SK-N-SH (cell line): Measurements from ENCODE around the gene CPOX. TPM values are rescaled to one million over a fixed set of nuclear protein-coding genes. Genes with fewer than 3 reads are reported as not detected.

Source experiments
- CTCF ChIA-PET: fragments of 300-600, 350-600 bp; formaldehyde crosslinking; extraction: SDS; loops from one replicate; lab custom pipeline; 2021; lab: Yijun Ruan, JAX
- POLR2A ChIA-PET: fragments of 350-600 bp; sonication (Branson Sonifier 250); formaldehyde crosslinking; extraction: SDS; loops from one replicate; lab custom pipeline; 2020; ENCODE audit warnings: antibody characterized with exemption, inconsistent platforms; lab: Yijun Ruan, JAX
- DNase-seq: peaks from one replicate; pipeline ENCODE4 v3.0.0; 2012
- H2AFZ ChIP-seq: fragments of 200-600 bp; sonication (generic); 2 replicates; pipeline ENCODE4 v1.8.1; 2016; ENCODE audit warnings: antibody characterized with exemption, mild to moderate bottlenecking, low read depth
- H3F3A ChIP-seq: fragments of 200-600 bp; sonication (generic); replicated peaks from 2 replicates; pipeline ENCODE3; 2016; ENCODE audit warnings: antibody characterized with exemption, mild to moderate bottlenecking; ENCODE audit not compliant: insufficient read depth
- H3K27ac ChIP-seq, 2 experiments: fragments of 200-500 bp in 1 of 2; fragments of 200-600 bp in 1 of 2; sonication (Bioruptor generic) in 1 of 2; sonication (generic), shearing (Covaris generic) in 1 of 2; 2 replicates each; pipeline versions ENCODE4 v1.5.1 to v1.6.1; 2014 to 2016; ENCODE audit warnings: low read depth in 2 of 2, inconsistent platforms in 1 of 2, low read length in 1 of 2, mild to moderate bottlenecking in 1 of 2, mixed read lengths in 1 of 2
- H3K27me3 ChIP-seq: fragments of 200-600 bp; sonication (generic), shearing (Covaris generic); 2 replicates; pipeline ENCODE4 v1.6.1; 2016; ENCODE audit warnings: mixed run types; ENCODE audit not compliant: insufficient read depth
- H3K36me3 ChIP-seq, 2 experiments: fragments of 200-500 bp in 1 of 2; fragments of 200-600 bp in 1 of 2; sonication (Bioruptor generic) in 1 of 2; sonication (generic) in 1 of 2; replicated peaks in 1 of 2; 2 replicates each; pipeline versions ENCODE3 to v1.5.1; 2014 to 2016; ENCODE audit warnings: low read length in 1 of 2, mild to moderate bottlenecking in 1 of 2; ENCODE audit not compliant: insufficient read depth in 2 of 2, control insufficient read depth in 1 of 2
- H3K4me1 ChIP-seq, 2 experiments: fragments of 200-500 bp in 1 of 2; fragments of 200-600 bp in 1 of 2; sonication (Bioruptor generic) in 1 of 2; sonication (generic), shearing (Covaris generic) in 1 of 2; 2 replicates each; pipeline versions ENCODE4 v1.5.1 to v1.6.1; 2014 to 2016; ENCODE audit warnings: low read depth in 1 of 2, low read length in 1 of 2, mixed run types in 1 of 2; ENCODE audit not compliant: insufficient read depth in 2 of 2, control insufficient read depth in 1 of 2
- H3K4me2 ChIP-seq: fragments of 200-600 bp; sonication (generic), shearing (Covaris generic); 2 replicates; pipeline ENCODE4 v1.6.1; 2017; ENCODE audit warnings: mixed run types
- H3K4me3 ChIP-seq, 2 experiments: fragments of 200-500 bp in 1 of 2; fragments of 200-600 bp in 1 of 2; sonication (Bioruptor generic) in 1 of 2; sonication (generic), shearing (Covaris generic) in 1 of 2; 2 replicates each; pipeline versions ENCODE4 v1.5.1 to v1.8.1; 2014 to 2016; ENCODE audit warnings: low read depth in 2 of 2, inconsistent platforms in 1 of 2, low read length in 1 of 2, mild to moderate bottlenecking in 1 of 2, mixed read lengths in 1 of 2, moderate library complexity in 1 of 2
- H3K79me2 ChIP-seq: fragments of 200-600 bp; sonication (generic); 2 replicates; pipeline ENCODE4 v1.8.1; 2017; ENCODE audit warnings: mild to moderate bottlenecking; ENCODE audit not compliant: insufficient read depth
- H3K9ac ChIP-seq: fragments of 200-600 bp; sonication (generic); 2 replicates; pipeline ENCODE4 v1.6.1; 2017; ENCODE audit warnings: mixed run types
- H3K9me2 ChIP-seq: fragments of 200-600 bp; sonication (generic); 2 replicates; pipeline ENCODE4 v1.6.1; 2017; ENCODE audit warnings: mixed run types
- H3K9me3 ChIP-seq: fragments of 200-600 bp; sonication (generic); 2 replicates; pipeline ENCODE4 v1.6.1; 2017; ENCODE audit warnings: mixed run types, mild to moderate bottlenecking, moderate library complexity
- H4K20me1 ChIP-seq: fragments of 200-600 bp; sonication (generic); 2 replicates; pipeline ENCODE4 v1.6.1; 2017; ENCODE audit warnings: mild to moderate bottlenecking, mixed run types; ENCODE audit not compliant: insufficient read depth
- ELF1 ChIP-seq: IDR thresholded peaks from 2 replicates; pipeline ENCODE4 v1.4.0; 2012
- EP300 ChIP-seq, 2 experiments: IDR thresholded peaks; 2 replicates each; pipeline versions ENCODE4 v1.4.0 to v1.6.1; 2012; ENCODE audit warnings: borderline replicate concordance in 1 of 2, low read depth in 1 of 2, low read length in 1 of 2
- EZH2phosphoT487 ChIP-seq: fragments of 200-600 bp; sonication (generic); IDR thresholded peaks from 2 replicates; pipeline ENCODE4 v1.6.1; 2017; ENCODE audit warnings: low read depth, mixed run types, mild to moderate bottlenecking, antibody characterized with exemption, moderate library complexity, borderline replicate concordance
- FOSL2 ChIP-seq: IDR thresholded peaks from 2 replicates; pipeline ENCODE4 v1.4.0; 2012; ENCODE audit warnings: low read depth, mild to moderate bottlenecking, moderate library complexity, borderline replicate concordance
- FOXM1 ChIP-seq: IDR thresholded peaks from 2 replicates; pipeline ENCODE4 v1.4.0; 2012; ENCODE audit warnings: low read depth, mild to moderate bottlenecking
- GABPA ChIP-seq: IDR thresholded peaks from 2 replicates; pipeline ENCODE4 v1.4.0; 2012; ENCODE audit warnings: low read depth, mild to moderate bottlenecking
- IRF3 ChIP-seq: fragments of 150-350 bp; IDR thresholded peaks from 2 replicates; pipeline ENCODE4 v1.6.1; 2016; ENCODE audit warnings: mild to moderate bottlenecking, low read depth, low read length
- PBX3 ChIP-seq: IDR thresholded peaks from 2 replicates; pipeline ENCODE4; 2012
- RAD21 ChIP-seq: IDR thresholded peaks from 2 replicates; pipeline ENCODE4 v1.6.1; 2012; ENCODE audit warnings: mild to moderate bottlenecking, low read length
- RCOR1 ChIP-seq: fragments of 150-350 bp; IDR thresholded peaks from 2 replicates; pipeline ENCODE4 v1.6.1; 2017; ENCODE audit warnings: antibody characterized with exemption, low read length
- REST ChIP-seq: IDR thresholded peaks from 2 replicates; pipeline ENCODE4 v1.6.1; 2012; ENCODE audit warnings: mild to moderate bottlenecking, low read depth, low read length, moderate library complexity
- RFX5 ChIP-seq: IDR thresholded peaks from 2 replicates; pipeline ENCODE4 v1.6.1; 2012; ENCODE audit warnings: mild to moderate bottlenecking, improper control_type of control experiment, low read length
- SMC3 ChIP-seq: IDR thresholded peaks from 2 replicates; pipeline ENCODE4 v1.6.1; 2012; ENCODE audit warnings: low read depth, low read length, improper control_type of control experiment
- TAF1 ChIP-seq: IDR thresholded peaks from 2 replicates; pipeline ENCODE4 v1.6.1; 2012; ENCODE audit warnings: low read depth, mild to moderate bottlenecking, low read length, moderate library complexity, borderline replicate concordance
- YY1 ChIP-seq: IDR thresholded peaks from 2 replicates; pipeline ENCODE4 v1.4.0; 2012; ENCODE audit warnings: low read depth, mild to moderate bottlenecking
- WGBS: methylation state at CpG from one replicate; pipeline ENCODE4 v1.1.6; 2017; ENCODE audit warnings: low lambda C conversion rate; 5-methylcytosine and 5-hydroxymethylcytosine counted together
- polyA plus RNA-seq, 3 experiments: library from polyadenylated mRNA; depleted of rRNA; stranded (reverse); fragments of >200 nt; gene quantifications; 2 replicates each; pipeline ENCODE4 v1.2.3, GENCODE V29; 2012

CPOX gene
- polyA plus RNA-seq, 1 of the 3 experiments (the other 2 are of a cell fraction), result 36.7 TPM

- H3K4me3 ChIP-seq, result no peak overlapping the region
- peaks cover 0 to 3% of the 10 kb centered on the region in 2 experiments; a peak in 1 of 4 replicates for H3K4me1 ChIP-seq
- no peak overlapping the region for H3K4me2 ChIP-seq
- CTCF ChIA-PET, result interaction anchor here (0.7 to 1.2 kb wide), 3 partner anchors 9 to 406 kb away, joined by 3 to 5 read pairs (median 3); no protein-coding TSS in a partner anchor
- no peak for DNase-seq
- no peaks in the 10 kb centered on the region for H4K20me1 ChIP-seq
- no peak overlapping the region for H3K27ac ChIP-seq
- no peaks in the 10 kb centered on the region for H3K9me2 ChIP-seq
- H3K36me3 ChIP-seq, result no peaks in the 10 kb centered on the region
- no peak overlapping the region for H3K9ac ChIP-seq
- H2AFZ ChIP-seq, result no peak overlapping the region
- H3K9me3 ChIP-seq, result no peaks in the 10 kb centered on the region
- POLR2A ChIA-PET, result no interaction called here
- TF ChIP-seq SMC3 (no peak), GABPA (no peak), EZH2phosphoT487 (no peak), ELF1 (no peak), FOSL2 (no peak), RCOR1 (no peak), IRF3 (no peak), PBX3 (no peak)
- WGBS, result 94% methylated on average over 2 of the region's 2 CpGs
- H3F3A ChIP-seq, result no peaks in the 10 kb centered on the region
- H3K27me3 ChIP-seq, result no peaks in the 10 kb centered on the region
- no peaks in the 10 kb centered on the region for H3K79me2 ChIP-seq
Measured at GRCh38 chr3:98617841-98618240, 24.4 kb upstream of the CPOX start.

- H2AFZ ChIP-seq, result no peak overlapping the region
- CTCF ChIA-PET, result interaction anchor here (1.6 kb wide), 1 partner anchor 200 kb away, joined by 4 read pairs; no protein-coding TSS in a partner anchor
- whole genome bisulfite sequencing, result 84% methylated on average over 4 of the region's 4 CpGs
Measured at GRCh38 chr3:98613616-98614015, 20.2 kb upstream of the CPOX start.

More at GRCh38 chr3:98613616-98614015, 20.2 kb upstream of the CPOX start:
- DNase-seq, result no peak
- H3K27ac ChIP-seq, result no peak overlapping the region
- H3K9ac ChIP-seq, result no peak overlapping the region
- POLR2A ChIA-PET, result no interaction called here
- no peaks in the 10 kb centered on the region for H3K9me2 ChIP-seq
- H3K4me2 ChIP-seq, result no peak overlapping the region
- no peaks in the 10 kb centered on the region for H3K79me2 ChIP-seq
- peaks cover 0 to 3% of the 10 kb centered on the region in 2 experiments; a peak in 1 of 4 replicates for H3K4me1 ChIP-seq
- H3K36me3 ChIP-seq, result no peaks in the 10 kb centered on the region
- no peaks in the 10 kb centered on the region for H3K9me3 ChIP-seq
- no peaks in the 10 kb centered on the region for H4K20me1 ChIP-seq
- no peak for TF ChIP-seq RCOR1
- TF ChIP-seq REST, result no peak
- no peak for TF ChIP-seq SMC3
- TF ChIP-seq EP300 (IDR thresholded peaks at IDR 0.05; ENCODE audit: borderline replicate concordance in 1 of 2, low read depth in 1 of 2, low read length in 1 of 2), result no peak
- TF ChIP-seq PBX3, result no peak
- TF ChIP-seq YY1, result no peak
- no peak for TF ChIP-seq RAD21
- no peak for TF ChIP-seq RFX5
- no peak for TF ChIP-seq FOXM1
- no peak for TF ChIP-seq TAF1
- H3F3A ChIP-seq, result no peaks in the 10 kb centered on the region
- no peak overlapping the region for H3K4me3 ChIP-seq
- H3K27me3 ChIP-seq, result no peaks in the 10 kb centered on the region
